NT2/D1 (cell line): ENCODE measurements around the gene C10orf71.

Source experiments
- DNase-seq: peaks from one replicate; pipeline ENCODE4 v3.0.0-alpha.2; 2011; ENCODE audit warnings: low read depth, low spot score
- H3K27me3 ChIP-seq: 2 replicates; pipeline ENCODE4 v1.6.0; 2011; ENCODE audit warnings: mild to moderate bottlenecking; ENCODE audit not compliant: insufficient read length, insufficient read depth
- H3K36me3 ChIP-seq: 2 replicates; pipeline ENCODE4 v1.6.1; 2011; ENCODE audit warnings: mild to moderate bottlenecking, low read length, mixed read lengths; ENCODE audit not compliant: insufficient read depth, insufficient read length
- H3K4me1 ChIP-seq: 2 replicates; pipeline ENCODE4 v1.5.1; 2011; ENCODE audit not compliant: insufficient read depth, insufficient read length
- H3K4me3 ChIP-seq: 2 replicates; pipeline ENCODE4 v1.5.1; 2011; ENCODE audit warnings: low read depth; ENCODE audit not compliant: insufficient read length
- H3K9ac ChIP-seq: 2 replicates; pipeline ENCODE4 v1.6.0; 2011; ENCODE audit warnings: low read depth; ENCODE audit not compliant: insufficient read length
- H3K9me3 ChIP-seq: 2 replicates; pipeline ENCODE4 v1.5.1; 2011; ENCODE audit warnings: mild to moderate bottlenecking, low read length; ENCODE audit not compliant: insufficient read depth
- SUZ12 ChIP-seq: IDR thresholded peaks from 2 replicates; pipeline ENCODE4 v1.6.1; 2011; ENCODE audit not compliant: insufficient read length, insufficient read depth; ENCODE audit errors: extremely low read depth
- YY1 ChIP-seq: IDR thresholded peaks from 2 replicates; pipeline ENCODE4 v1.6.1; 2011; ENCODE audit not compliant: insufficient read length, insufficient read depth
- ZNF274 ChIP-seq: IDR thresholded peaks from 2 replicates; pipeline ENCODE4 v1.6.1; 2011; ENCODE audit warnings: mild to moderate bottlenecking, low read depth, low read length

The C10orf71 gene

GRCh38 chr10:49325131-49325915 lies 26.4 kb downstream of the C10orf71 start:
- H3K4me3 ChIP-seq: no peak overlapping the region
- H3K27me3 ChIP-seq: no peaks in the 10 kb centered on the region
- no peaks in the 10 kb centered on the region for H3K36me3 ChIP-seq
- DNase-seq: no peak
- H3K4me1 ChIP-seq: no peaks in the 10 kb centered on the region
- H3K9ac ChIP-seq: no peak overlapping the region
- no peaks in the 10 kb centered on the region for H3K9me3 ChIP-seq
- TF ChIP-seq SUZ12 (no peak), ZNF274 (no peak), YY1 (no peak)

DNA sequence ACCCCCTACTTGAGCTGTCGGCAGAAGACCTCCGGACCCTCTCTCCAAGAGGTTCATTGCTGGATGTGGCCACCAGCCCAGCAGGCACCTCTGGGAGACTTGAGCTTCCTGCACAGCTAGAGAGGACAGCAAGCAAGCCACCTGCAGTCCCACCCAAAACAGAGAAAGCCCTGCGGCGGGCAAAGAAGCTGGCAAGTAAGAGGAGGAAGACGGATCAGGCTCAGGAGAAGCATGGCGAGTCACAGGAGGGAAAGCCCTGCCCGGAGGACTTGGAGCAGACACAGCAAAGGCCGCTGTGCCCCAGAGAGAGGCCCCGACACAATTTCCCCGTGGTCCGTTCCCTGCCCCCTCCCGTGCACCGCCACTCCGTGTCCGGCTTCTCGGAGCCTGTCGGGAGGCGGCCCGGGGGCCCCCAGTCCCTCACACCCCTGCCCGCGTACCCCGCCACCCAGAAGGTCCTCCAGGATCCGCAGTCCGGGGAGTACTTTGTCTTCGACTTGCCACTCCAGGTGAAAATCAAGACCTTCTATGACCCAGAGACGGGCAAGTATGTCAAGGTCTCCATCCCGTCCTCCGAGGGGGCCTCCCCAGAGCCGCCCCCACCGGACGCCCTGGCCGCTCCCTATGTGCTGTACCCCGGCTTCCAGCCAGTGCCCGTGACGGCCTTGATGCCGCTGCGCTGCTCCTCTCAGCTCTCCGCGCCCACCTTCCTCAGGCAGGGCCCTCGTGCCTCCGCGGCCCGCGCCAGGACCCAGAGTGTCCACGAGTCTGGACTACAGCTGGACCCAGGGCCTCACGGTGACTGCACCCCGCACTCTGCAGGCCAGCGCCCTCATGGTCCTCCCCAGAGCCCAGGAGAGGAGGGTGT lies 27.2 kb downstream of the C10orf71 start:
- Histone ChIP-seq H3K4me1 (no peaks in the 10 kb centered on the region), H3K4me3 (no peak overlapping the region), H3K9me3 (no peaks in the 10 kb centered on the region), H3K36me3 (no peaks in the 10 kb centered on the region), H3K27me3 (no peaks in the 10 kb centered on the region), H3K9ac (no peak overlapping the region)
- TF ChIP-seq SUZ12: no peak
- no peak for TF ChIP-seq ZNF274
- no peak for TF ChIP-seq YY1
- no peak for DNase-seq

- Histone ChIP-seq H3K4me1 (no peaks in the 10 kb centered on the region), H3K27me3 (no peaks in the 10 kb centered on the region), H3K9ac (no peak overlapping the region), H3K36me3 (no peaks in the 10 kb centered on the region), H3K4me3 (no peak overlapping the region), H3K9me3 (no peaks in the 10 kb centered on the region)
- no peak for DNase-seq
- no peak for TF ChIP-seq YY1
Measured at GRCh38 chr10:49327036-49327813, 28.3 kb downstream of the C10orf71 start.

DNA sequence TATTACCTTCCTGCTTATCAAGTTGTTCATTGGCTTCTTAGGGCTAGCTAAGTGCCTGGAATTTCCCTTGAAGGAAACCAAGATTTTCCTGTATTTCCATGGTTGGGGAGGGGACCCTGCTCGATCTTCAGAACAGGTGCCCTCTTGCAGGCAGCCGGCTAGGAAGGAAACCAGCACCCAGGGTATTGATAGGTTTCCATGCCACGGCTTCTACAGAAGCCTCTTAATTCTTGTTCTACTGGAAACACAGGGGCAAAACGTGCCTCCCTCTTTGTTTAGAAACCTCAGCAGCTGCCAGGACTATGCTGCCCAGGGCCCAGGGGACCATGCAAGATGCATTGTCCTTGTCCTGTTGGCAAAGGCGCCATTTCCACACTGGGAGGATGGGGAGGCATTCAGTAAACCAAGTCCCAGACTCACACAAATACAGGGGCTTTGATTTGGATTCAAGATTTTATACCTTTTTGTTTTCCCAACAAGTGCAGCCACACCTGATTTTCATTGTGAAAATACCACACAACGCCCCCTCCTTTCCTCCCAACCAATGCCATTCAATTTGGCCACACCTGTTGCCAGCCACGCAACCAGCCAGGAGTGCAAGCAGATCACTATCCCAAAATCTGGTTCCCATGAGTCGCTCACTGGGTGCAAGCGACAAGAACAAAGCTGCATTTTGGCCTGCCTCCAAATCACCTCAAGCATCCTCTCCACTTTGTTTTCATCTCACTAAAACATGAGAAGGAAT lies 29.6 kb downstream of the C10orf71 start:
- no peak for DNase-seq

GRCh38 chr10:49329146-49329505 lies 30.2 kb downstream of the C10orf71 start:
- DNase-seq: no peak
- Histone ChIP-seq H3K4me3 (no peak overlapping the region), H3K9me3 (no peaks in the 10 kb centered on the region), H3K27me3 (no peaks in the 10 kb centered on the region), H3K36me3 (no peaks in the 10 kb centered on the region), H3K9ac (no peak overlapping the region), H3K4me1 (no peaks in the 10 kb centered on the region)
- no peak for TF ChIP-seq ZNF274

More for the DNA sequence above, 29.6 kb downstream of the C10orf71 start:
- Histone ChIP-seq H3K9me3 (no peaks in the 10 kb centered on the region), H3K4me3 (no peak overlapping the region), H3K4me1 (no peaks in the 10 kb centered on the region), H3K27me3 (no peaks in the 10 kb centered on the region), H3K36me3 (no peaks in the 10 kb centered on the region), H3K9ac (no peak overlapping the region)
- TF ChIP-seq YY1: no peak
- TF ChIP-seq SUZ12: no peak
- TF ChIP-seq ZNF274: no peak

DNA sequence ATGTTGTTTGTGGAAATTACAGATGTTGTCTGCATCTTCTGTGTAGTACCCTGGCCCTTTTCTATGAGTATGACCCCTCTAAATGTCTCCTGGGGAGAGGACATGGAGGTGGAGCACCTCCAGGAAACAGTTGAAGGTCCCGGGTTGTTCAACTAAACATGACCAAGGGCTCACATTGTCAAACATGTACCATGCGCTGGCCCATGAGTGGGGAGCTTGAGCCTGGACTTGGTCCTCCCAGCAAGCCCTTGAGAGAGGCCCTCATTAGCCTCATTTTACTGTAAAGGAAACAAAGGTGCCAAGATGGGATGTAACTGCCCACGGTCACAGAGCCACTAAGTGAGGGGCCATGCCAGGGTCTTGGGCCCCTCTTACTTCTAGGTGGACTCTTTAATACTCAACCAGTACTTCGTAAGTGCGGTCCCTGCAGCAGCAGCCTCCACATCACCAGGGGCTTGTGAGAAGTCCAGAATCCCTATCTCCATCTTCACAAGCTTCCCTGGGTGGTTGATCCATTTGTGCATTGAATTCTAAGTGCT lies 31.2 kb downstream of the C10orf71 start:
- Histone ChIP-seq H3K4me1 (no peaks in the 10 kb centered on the region), H3K27me3 (no peaks in the 10 kb centered on the region), H3K4me3 (no peak overlapping the region), H3K9ac (no peak overlapping the region), H3K36me3 (no peaks in the 10 kb centered on the region), H3K9me3 (no peaks in the 10 kb centered on the region)
- DNase-seq: no peak
- TF ChIP-seq YY1: no peak
- TF ChIP-seq SUZ12: no peak
- TF ChIP-seq ZNF274: no peak
